ENCODE measurements around the gene ACOT11.

GRCh38 chr1:54571326-54571725 is 23.3 kb downstream of the ACOT11 start:
- no peak for TF ChIP-seq HMGN3 (IDR thresholded peaks at IDR 0.05; ENCODE audit: borderline replicate concordance, extremely low read depth, insufficient read length, low read depth, low read length)
- TF ChIP-seq CTCF (IDR thresholded peaks at IDR 0.05 in 2 of 3, conservative IDR thresholded peaks at IDR 0.05 in 1 of 3; ENCODE audit: insufficient read depth in 2 of 3, low read depth in 1 of 3, low read length in 3 of 3), result no peak
